Activated naive CD8-positive, alpha-beta T cell treated with anti-CD3 and anti-CD28 coated beads, Interleukin-2, amount 50 U/mL, for 16 hours (primary cell): Measurements from ENCODE around the gene ANK2.

Experiments used
- DNase-seq: peaks from one replicate; pipeline ENCODE4 v3.0.0-alpha.2; 2020; ENCODE audit warnings: low read depth, low spot score

Gene ANK2

GRCh38 chr4:113394730-113395530, 345.5 kb downstream of the ANK2 start:
- DNase-seq = peak; percentile 8

- DNase-seq = no peak
Measured at GRCh38 chr4:113397114-113397701, 347.8 kb downstream of the ANK2 start.

DNA sequence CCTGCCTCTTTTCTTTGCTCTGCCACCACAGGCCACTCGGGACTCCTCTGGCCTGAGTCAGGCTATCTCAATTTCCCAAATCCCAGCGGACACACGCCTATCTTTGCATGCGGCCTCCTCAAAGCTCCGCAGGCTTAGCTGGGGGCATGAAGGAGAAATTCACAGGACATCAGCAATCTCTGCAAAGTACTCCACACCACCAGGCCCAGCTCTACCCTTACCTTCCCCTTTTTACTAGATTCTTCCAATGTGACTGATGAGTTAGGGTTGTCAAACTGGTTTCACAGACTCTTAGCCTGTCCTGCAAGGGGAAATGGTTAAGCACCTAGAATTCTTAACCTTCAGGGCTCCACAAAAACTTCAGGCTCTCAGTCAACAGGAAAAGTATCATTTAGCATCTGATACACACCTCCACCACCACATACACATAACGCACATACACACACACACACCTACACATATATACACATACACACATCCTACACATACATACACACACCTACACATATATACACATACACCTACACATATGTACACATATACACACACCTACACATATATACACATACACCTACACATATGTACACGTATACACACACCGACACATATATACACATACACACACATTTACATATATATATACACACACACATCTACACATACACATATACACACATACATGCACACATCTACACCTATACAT, 349.1 kb downstream of the ANK2 start:
- DNase-seq = no peak

- DNase-seq = no peak
Measured at GRCh38 chr4:113404167-113404571, 354.7 kb downstream of the ANK2 start.

DNA sequence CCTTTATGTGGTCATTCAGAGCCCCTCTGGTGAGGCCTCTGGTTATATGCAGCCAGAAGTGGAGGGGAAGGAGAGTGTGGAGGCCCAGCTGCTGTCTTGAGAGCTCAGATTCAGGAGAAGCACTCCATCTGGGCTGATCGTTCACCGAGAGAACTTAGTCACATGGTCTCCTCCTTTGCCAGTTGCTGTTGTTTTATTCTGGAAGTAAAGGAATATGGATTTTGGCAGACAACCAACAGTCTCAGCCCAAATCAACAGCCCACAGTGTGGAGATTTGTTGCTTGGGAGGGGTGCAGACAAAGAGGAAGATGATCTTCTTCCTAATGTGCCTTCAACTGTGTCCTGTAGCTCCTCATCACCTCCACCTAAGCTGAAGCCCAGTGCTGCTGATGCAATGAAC, 355.4 kb downstream of the ANK2 start:
- no peak for DNase-seq

DNA sequence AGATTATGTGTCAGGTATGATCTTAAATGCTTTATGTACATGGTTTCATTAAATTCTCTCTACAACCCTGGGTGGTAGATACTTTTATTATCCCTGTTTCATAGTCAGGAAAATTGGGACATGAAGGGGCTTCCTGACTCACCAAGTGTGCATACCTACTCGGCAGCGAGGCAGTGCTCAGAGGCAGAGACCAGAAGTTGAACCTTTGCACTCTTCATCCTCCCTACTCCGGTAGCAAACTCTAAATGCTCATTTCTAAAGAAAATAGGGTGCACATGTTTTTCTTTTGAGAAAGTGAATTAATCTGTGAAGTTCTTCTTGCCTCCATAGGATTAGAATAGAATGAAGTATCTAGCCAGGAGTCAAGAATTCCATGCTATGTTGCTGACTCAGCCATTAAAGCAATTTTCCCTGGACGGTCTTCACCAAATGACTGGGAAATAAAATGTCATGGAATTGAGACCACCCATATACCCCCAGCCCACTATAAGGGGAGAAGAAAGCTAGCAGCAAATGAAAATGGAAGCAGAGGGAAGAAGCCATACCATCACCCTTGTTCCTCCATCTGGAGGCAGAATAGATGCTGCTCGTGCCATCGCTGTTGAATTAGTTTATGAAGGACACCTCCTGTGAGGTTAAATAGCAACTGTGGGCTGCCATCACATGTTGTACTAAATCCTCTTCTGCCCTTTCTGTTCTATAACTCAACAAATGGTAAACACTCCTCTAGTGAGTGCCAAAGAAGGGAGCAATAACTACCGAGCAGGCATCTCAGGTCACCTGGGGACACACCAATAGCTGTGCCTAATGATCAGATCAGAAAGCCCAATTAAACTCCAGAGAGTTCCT, 356.6 kb downstream of the ANK2 start:
- DNase-seq = no peak

GRCh38 chr4:113406723-113407016, 357.2 kb downstream of the ANK2 start:
- no peak for DNase-seq

- no peak for DNase-seq
Measured at GRCh38 chr4:113407409-113407808, 358.0 kb downstream of the ANK2 start.

DNA sequence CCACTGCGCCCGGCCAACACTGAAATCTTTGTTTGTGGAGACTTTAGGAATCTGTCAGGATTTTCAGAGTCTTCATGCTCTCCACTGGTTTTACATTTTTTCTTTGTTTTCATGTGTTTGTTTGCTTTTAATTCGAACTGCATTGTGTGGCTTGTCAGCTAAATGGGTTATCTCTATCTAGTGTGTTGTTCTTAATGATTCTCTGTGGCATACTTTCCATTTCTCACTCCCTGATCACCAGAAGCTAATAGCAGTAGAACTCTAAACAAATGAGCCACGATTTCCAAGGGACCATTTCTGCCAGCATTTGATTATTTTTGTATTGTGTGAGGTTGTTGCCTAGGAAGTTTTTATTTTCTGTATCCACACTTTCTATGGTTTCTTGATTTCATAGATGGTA, 359.7 kb downstream of the ANK2 start:
- no peak for DNase-seq

DNA sequence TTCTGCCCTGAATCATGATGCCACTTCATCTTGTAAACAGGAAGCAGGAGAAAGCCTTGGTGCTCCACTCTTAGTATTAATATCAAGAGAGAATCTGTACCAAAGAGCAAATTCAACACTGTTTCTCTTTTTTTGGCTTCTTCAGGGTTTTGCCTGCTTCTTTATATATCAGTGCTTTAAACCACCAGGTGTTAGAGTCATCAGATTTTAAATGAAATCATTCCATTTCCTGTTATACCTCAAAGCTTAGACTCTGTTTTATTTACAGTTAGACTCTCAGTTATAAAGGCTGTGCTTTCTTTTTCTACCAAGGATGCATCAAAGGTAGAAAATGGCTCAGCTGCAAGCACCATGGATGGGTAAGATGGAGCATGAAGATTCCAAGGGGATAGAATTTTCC, 361.2 kb downstream of the ANK2 start:
- no peak for DNase-seq

DNA sequence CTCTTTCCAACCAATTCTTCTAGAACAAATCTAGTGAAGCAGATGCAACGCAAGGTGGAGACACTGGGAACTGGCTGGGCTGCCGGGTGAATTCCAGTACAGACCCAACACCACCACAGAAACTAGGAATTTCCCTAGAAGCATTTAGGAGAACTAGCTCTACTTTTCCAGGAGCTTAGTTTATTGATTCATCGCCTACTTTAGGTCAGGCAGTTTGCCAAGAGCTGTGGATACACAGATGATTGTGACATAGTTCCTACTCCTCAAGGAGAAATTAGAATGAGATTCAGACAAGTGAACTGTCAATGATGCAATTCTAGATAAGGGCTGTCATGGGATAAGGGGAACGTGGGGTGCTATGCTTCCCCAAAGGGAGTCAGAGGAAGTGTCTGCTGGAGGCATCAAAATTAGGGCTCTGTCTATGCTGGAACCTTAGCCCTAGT, 362.1 kb downstream of the ANK2 start:
- no peak for DNase-seq

- DNase-seq = no peak
Measured at GRCh38 chr4:113419631-113420030, 370.2 kb downstream of the ANK2 start.

GRCh38 chr4:113420938-113421337, 371.5 kb downstream of the ANK2 start:
- no peak for DNase-seq

- no peak for DNase-seq
Measured at GRCh38 chr4:113423631-113424030, 374.2 kb downstream of the ANK2 start.

GRCh38 chr4:113433116-113433515, 383.7 kb downstream of the ANK2 start:
- DNase-seq = no peak
